A549 (cell line): ENCODE data around the gene TRIM50.

Experiments used
- CTCF ChIP-seq: fragments of >200 bp; sonication (Bioruptor Twin); formaldehyde crosslinking; IDR thresholded peaks from 3 replicates; pipeline ENCODE4 v1.5.1; 2016
- EHF ChIP-seq: fragments of 250-450 bp; sonication (Bioruptor Pico); IDR thresholded peaks from 2 replicates; pipeline ENCODE4 v1.5.0; 2020; ENCODE audit warnings: mild to moderate bottlenecking
- HOXA7 ChIP-seq: fragments of 250-450 bp; sonication (Bioruptor Pico); IDR thresholded peaks from 2 replicates; pipeline ENCODE4 v1.5.0; 2020; ENCODE audit warnings: mild to moderate bottlenecking, moderate library complexity
- MYC ChIP-seq: IDR thresholded peaks from 2 replicates; pipeline ENCODE4 v1.6.1; 2012; ENCODE audit warnings: mild to moderate bottlenecking, inconsistent platforms, low read length, improper control_type of control experiment, borderline replicate concordance
- RFX5 ChIP-seq: fragments of 450-650 bp; IDR thresholded peaks from 2 replicates; pipeline ENCODE4 v1.7.1; 2014; ENCODE audit warnings: antibody characterized with exemption, mild to moderate bottlenecking, moderate library complexity
- SMC3 ChIP-seq: fragments of >200 bp; sonication (Bioruptor Twin); formaldehyde crosslinking; IDR thresholded peaks from 3 replicates; pipeline ENCODE4 v1.6.1; 2018; ENCODE audit warnings: inconsistent platforms
- USF2 ChIP-seq: fragments of 450-650 bp; IDR thresholded peaks from 2 replicates; pipeline ENCODE4 v1.6.1; 2014; ENCODE audit warnings: antibody characterized with exemption

- TF ChIP-seq EHF (CRISPR knock-in tag), result no peak
- no peak for TF ChIP-seq CTCF
- no peak for TF ChIP-seq SMC3
- TF ChIP-seq RFX5, result no peak
- TF ChIP-seq MYC, result peak; percentile 64; the same call in 1 of the 2 replicates
- TF ChIP-seq HOXA7, result no peak
- TF ChIP-seq USF2, result no peak
Measured at GRCh38 chr7:73308665-73309214, 19.1 kb downstream of the TRIM50 start, which contains the start of gene NSUN5.
